ENCODE results near the gene CYBA.
"Not testable (repeated sequence)": the region's sequence is repeated elsewhere in the genome, so short reads cannot be mapped to it uniquely, and the experiment has no call there.

Gene CYBA

DNA sequence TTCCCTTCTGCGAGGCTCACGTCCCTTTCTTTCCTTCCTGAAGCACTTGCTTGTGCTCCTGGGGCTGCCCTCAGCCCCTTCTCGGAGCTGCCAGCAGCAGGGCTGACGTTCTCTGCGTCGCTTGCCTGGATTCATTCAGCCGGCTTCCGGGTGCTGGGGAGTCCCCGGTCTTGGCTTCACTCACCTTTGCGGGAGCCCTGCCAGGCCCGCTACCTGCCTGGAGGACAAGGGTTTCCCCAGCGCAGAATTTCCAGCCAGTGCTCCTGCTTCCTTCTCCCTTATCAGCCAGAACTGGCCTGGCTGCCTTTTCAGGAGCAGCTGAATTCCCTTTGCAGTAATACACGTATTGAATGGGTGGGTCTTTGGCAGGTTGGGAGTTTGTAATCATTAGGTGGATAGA, 34.5 kb downstream of the CYBA start:
- no peak for DNase-seq (ENCODE audit: low read depth, low spot score)
- TF ChIP-seq, protein P1, sequence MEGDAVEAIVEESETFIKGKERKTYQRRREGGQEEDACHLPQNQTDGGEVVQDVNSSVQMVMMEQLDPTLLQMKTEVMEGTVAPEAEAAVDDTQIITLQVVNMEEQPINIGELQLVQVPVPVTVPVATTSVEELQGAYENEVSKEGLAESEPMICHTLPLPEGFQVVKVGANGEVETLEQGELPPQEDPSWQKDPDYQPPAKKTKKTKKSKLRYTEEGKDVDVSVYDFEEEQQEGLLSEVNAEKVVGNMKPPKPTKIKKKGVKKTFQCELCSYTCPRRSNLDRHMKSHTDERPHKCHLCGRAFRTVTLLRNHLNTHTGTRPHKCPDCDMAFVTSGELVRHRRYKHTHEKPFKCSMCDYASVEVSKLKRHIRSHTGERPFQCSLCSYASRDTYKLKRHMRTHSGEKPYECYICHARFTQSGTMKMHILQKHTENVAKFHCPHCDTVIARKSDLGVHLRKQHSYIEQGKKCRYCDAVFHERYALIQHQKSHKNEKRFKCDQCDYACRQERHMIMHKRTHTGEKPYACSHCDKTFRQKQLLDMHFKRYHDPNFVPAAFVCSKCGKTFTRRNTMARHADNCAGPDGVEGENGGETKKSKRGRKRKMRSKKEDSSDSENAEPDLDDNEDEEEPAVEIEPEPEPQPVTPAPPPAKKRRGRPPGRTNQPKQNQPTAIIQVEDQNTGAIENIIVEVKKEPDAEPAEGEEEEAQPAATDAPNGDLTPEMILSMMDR (IDR thresholded peaks at IDR 0.05; ENCODE audit: low read depth, low read length) = no peak
- in situ Hi-C loops (cut with HindIII; ENCODE audit: low sequenced_read_pairs) = no loop called here
- no peak overlapping the region for H3K4me3 ChIP-seq (ENCODE audit: low read depth, low read length)

GRCh38 chr16:88614818-88615580, 35.9 kb downstream of the CYBA start:
- in situ Hi-C loops (cut with HindIII; ENCODE audit: low sequenced_read_pairs) = no loop called here
- no peak overlapping the region for H3K4me3 ChIP-seq (ENCODE audit: low read depth, low read length)
- TF ChIP-seq, protein P1 (IDR thresholded peaks at IDR 0.05; ENCODE audit: low read depth, low read length) = no peak
- DNase-seq (ENCODE audit: low read depth, low spot score) = no peak

GRCh38 chr16:88613911-88614817, 36.7 kb downstream of the CYBA start:
- TF ChIP-seq, protein P1 (IDR thresholded peaks at IDR 0.05; ENCODE audit: low read depth, low read length) = no peak
- DNase-seq (ENCODE audit: low read depth, low spot score) = no peak
- no peak overlapping the region for H3K4me3 ChIP-seq (ENCODE audit: low read depth, low read length)
- in situ Hi-C loops (cut with HindIII; ENCODE audit: low sequenced_read_pairs) = no loop called here

GRCh38 chr16:88613293-88613692, 37.6 kb downstream of the CYBA start:
- TF ChIP-seq, protein P1 (IDR thresholded peaks at IDR 0.05; ENCODE audit: low read depth, low read length) = no peak
- no peak overlapping the region for H3K4me3 ChIP-seq (ENCODE audit: low read depth, low read length)
- no peak for DNase-seq (ENCODE audit: low read depth, low spot score)
- in situ Hi-C loops (cut with HindIII; ENCODE audit: low sequenced_read_pairs) = no loop called here

DNA sequence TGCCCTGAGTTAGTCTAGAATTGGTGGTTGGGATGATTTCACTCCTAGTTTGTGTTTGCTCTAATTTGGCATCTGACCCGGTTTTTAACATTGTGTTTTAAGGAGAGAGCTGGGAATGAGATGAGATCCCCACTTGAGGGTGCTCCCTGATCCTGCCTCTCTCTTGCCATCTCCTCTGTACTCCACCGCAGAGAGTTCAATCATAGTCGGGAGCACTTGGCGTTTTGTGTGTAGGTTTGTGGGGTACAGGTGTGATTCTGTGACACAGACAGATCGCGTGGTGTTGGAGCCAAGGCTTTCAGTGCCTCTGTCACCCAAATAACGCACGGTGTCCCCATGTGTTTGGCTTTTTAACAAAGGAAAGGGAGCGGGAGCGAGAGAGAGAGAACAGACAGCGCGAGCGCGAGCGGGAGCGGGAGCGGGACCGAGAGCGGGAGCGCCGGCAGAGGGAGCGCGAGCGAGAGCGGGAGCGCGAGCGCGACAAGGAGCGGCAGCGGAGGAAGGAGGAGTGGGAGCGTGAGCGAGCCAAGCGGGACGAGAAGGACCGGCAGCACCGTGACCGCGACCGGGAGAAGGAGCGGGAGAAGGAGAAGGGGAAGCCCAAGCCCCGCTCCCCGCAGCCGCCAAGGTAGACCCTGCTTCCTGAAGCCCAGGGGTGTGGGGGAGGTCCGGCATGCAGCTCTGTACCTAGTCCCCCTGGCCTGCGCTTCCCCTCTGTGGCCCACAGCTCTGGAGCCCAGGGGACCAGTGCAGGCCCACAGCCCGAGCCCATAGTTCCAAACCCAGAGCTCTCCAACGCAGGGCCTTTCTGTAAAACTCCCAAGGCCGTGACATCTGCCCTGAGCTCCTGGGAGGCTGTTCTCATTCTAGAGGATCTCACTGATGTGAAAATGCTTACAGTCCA, 39.7 kb downstream of the CYBA start:
- H3K4me3 ChIP-seq (ENCODE audit: low read depth, low read length) = no peak overlapping the region
- in situ Hi-C loops (cut with HindIII; ENCODE audit: low sequenced_read_pairs) = no loop called here
- TF ChIP-seq, protein P1 (IDR thresholded peaks at IDR 0.05; ENCODE audit: low read depth, low read length) = no peak
- no peak for DNase-seq (ENCODE audit: low read depth, low spot score)

GRCh38 chr16:88610080-88610479, 40.8 kb downstream of the CYBA start:
- DNase-seq (ENCODE audit: low read depth, low spot score) = no peak
- in situ Hi-C loops (cut with HindIII; ENCODE audit: low sequenced_read_pairs) = no loop called here
- H3K4me3 ChIP-seq (ENCODE audit: low read depth, low read length) = no peak overlapping the region
- TF ChIP-seq, protein P1 (IDR thresholded peaks at IDR 0.05; ENCODE audit: low read depth, low read length) = peak; percentile 26

DNA sequence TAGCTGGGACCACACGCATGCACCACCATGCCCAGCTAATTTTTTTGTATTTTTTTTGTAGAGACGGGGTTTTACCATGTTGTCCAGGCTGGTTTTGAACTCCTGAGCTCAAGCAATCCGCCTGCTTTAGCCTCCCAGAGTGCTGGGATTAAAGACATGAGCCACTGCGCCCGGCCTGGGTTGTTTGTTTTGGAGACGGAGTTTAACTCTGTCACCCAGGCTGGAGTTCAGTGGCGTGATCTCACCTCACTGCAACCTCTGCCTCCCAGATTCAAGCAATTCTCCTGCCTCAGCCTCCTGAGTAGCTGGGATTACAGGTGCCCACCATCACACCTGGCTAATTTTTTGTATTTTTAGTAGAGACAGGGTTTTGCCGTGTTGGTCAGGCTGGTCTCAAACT, 41.4 kb downstream of the CYBA start:
- in situ Hi-C loops (cut with HindIII; ENCODE audit: low sequenced_read_pairs); DNase-seq (ENCODE audit: low read depth, low spot score); H3K4me3 ChIP-seq (ENCODE audit: low read depth, low read length): not testable (repeated sequence)

All from astrocyte of the spinal cord (primary cell).